Stimulated activated CD8-positive, alpha-beta memory T cell treated with anti-CD3 and anti-CD28 coated beads, Interleukin-15, amount 100 ng/mL, for 48 hours (primary cell): ENCODE results near the gene P4HA2.
"Not testable (repeated sequence)": the region's sequence is repeated elsewhere in the genome, so short reads cannot be mapped to it uniquely, and the experiment has no call there.

Source experiments
- DNase-seq, 2 donors: peaks; one replicate each; pipeline ENCODE4 v3.0.0-alpha.2; 2020; ENCODE audit warnings: low read depth in 2 of 2

P4HA2 gene

DNA sequence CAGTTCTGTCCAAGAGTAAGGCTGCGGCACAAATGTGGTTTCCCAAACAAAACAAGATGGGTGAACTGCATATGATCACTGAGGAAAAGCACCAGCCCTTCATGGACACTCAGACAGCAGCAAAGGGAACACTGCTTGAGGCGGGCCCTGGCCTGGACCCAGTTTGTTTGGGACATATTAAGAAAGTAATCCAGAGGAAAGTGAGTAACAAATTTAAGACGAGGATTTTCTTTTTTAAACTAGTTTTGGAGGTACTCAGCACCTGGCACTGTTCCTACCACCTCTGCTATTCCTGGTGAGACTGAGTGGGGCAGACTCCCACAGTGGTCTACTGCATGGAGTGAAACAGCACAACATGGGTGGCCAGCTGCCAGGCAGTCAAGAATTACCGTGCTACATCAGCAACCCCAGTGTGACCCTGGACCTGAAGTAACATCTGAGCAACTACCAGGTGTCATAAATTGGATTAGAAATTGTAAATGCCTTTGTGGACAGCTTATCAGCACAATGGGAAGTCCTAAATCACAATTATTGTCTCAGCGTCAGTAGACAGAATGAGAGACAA is 28.5 kb downstream of the P4HA2 start:
- no peak for DNase-seq

GRCh38 chr5:132198571-132198970 is 29.1 kb downstream of the P4HA2 start:
- no peak for DNase-seq

GRCh38 chr5:132195727-132196126 is 31.9 kb downstream of the P4HA2 start:
- DNase-seq, result no peak

GRCh38 chr5:132193165-132193694 is 34.4 kb downstream of the P4HA2 start:
- DNase-seq, result no peak

DNA sequence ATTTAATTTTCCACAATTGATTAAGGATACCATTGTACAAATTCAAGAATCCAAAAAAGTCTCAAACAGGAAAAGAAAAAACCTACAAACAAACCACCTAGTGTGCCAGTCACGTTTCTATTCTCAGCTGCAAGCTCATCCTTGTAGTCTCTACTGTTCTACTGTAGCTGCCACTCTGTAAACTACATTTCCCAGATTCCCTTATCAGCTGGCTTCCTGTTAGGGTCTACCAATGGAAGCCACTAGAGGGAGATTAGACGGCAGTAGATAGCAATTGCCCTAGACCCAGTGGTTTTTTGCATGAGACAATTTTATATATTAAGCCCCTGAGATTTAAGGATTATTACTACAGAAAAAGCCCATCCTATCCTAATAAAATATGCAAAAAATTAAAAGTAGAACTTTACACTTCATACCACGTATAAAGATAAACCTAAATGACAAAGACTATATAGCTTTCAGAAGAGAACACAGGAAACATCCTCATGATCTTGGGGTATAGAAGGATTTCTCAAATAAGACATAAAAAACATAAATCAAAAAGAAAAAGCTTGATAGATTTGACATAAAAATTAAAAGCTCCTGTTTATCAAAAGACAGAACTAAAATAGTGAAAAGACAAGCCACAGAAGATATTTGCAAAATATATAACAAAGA is 37.4 kb downstream of the P4HA2 start:
- DNase-seq, result no peak

DNA sequence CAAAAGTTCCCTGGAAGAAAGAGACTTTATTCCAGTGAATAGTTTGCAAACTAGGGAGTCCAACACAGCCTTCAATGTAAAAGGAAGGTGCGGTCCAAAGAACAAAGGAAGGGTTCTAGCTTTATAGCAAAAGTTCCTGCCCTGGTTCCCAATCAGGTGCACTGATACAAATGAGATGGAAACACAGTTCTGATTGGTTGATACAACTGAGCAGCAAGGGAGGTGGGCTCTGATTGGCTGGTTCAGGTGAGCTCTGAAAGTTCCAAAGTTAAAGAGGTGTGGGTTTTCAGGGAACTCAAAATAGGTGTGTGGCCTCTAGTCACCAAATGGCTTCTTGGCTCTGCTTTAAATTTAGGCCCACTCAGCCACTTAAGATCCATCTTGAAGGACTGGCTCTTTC is 43.1 kb downstream of the P4HA2 start:
- no peak for DNase-seq

DNA sequence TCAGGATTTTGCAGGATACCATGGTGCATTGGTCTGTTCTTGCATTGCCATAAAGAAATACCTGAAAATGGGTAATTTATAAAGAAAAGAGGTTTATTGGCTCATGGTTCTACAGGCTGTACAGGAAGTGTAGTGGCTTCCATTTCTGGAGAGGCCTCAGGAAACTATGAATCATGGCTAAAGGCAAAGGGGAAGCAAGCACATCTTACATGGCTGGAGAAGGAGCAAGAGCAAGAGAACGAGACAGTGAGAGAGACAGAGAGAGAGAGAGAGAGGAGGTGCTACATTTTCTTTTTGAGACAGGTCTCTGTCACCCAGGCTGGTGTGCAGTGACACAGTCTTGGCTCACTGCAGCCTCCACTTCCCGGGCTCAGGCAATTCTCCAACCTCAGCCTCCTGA is 43.9 kb downstream of the P4HA2 start:
- DNase-seq, result no peak

DNA sequence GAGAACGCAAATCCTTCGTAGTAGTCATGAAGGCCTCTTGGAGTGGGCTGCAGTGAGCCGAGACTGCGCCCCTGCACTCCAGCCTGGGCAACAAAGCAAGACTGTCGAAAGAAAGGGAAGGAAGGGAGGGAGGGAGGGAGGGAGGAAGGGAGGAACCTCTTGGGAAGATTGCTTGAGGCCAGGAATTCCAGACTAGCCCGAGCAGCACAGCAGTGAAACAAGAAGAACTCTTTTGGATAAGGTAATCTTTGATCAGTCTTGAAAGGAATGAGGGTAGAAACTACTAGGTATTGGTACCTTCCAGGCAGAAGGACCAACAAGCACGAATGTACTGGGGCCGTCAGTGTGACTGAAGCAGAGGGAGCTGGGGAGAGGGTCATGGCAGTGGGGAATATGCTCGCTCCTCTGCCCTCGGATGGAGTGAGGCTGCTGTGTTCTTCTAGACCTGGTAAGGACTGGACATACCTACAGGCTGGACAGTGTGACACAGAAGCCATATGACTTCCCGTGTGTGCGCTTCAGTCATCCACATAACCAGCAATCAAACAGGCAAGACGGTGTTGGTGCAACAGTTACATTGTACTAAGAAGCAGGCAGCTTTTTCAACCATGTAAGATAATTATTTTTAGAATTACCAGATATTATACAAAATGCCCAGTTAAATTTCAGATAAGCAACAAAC is 45.2 kb downstream of the P4HA2 start:
- no peak for DNase-seq

- DNase-seq, result no peak
Measured at GRCh38 chr5:132181011-132181629, 46.5 kb downstream of the P4HA2 start.

- DNase-seq, result no peak
Measured at GRCh38 chr5:132180134-132180745, 47.4 kb downstream of the P4HA2 start.

- no peak for DNase-seq
Measured at GRCh38 chr5:132179405-132179804, 48.2 kb downstream of the P4HA2 start.

DNA sequence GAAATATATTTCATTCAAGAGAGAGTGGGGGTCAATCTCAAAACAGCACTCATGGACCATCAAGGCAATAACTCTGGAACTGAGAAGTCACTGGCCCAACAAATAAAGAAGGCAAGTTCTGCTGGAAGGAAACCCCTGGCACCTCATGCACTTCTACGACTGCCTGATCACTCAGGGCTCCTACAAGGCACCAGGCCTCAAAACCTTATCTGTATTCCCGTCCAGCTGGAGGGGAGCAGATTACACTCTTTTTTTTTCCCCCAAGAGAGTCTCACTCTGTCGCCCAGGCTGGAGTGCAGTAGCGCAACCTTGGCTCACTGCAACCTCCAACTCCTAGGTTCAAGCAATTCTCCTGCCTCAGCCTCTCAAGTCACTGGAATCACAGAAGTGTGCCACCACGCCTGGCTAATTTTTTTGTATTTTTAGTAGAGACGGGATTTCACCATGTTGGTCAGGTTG is 49.9 kb downstream of the P4HA2 start:
- no peak for DNase-seq

DNA sequence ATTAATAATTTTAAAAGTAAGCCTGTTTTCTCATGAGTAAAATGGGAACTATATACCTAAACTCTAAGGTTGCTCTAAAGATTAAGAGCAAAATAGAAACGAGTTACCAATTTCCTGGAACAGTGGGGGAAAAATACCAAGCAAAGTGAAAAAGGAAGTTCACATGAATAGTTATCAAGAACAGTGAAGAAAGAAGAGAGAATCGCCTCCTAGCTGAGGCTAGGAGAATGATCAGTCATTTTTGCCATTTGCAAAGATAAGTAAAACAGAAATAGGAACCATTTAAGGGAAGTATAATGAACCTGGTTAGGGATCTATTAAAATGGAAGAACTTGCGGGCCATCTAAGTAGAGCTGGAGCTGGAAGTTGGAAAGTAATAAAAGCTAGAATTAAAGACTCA is 50.7 kb downstream of the P4HA2 start:
- no peak for DNase-seq

GRCh38 chr5:132176521-132176945 is 51.1 kb downstream of the P4HA2 start:
- DNase-seq, result peak in 1 of 2 donors; percentile 12

GRCh38 chr5:132162945-132163344 is 64.7 kb downstream of the P4HA2 start:
- no peak for DNase-seq

DNA sequence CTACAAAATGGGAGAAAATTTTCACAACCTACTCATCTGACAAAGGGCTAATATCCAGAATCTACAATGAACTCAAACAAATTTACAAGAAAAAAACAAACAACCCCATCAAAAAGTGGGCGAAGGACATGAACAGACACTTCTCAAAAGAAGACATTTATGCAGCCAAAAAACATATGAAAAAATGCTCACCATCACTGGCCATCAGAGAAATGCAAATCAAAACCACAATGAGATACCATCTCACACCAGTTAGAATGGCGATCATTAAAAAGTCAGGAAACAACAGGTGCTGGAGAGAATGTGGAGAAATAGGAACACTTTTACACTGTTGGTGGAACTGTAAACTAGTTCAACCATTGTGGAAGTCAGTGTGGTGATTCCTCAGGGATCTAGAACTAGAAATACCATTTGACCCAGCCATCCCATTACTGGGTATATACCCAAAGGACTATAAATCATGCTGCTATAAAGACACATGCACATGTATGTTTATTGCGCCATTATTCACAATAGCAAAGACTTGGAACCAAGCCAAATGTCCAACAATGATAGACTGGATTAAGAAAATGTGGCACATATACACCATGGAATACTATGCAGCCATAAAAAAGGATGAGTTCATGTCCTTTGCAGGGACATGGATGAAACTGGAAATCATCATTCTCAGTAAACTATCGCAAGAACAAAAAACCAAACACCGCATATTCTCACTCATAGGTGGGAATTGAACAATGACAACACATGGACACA is 65.9 kb downstream of the P4HA2 start:
- not testable (repeated sequence) for DNase-seq

DNA sequence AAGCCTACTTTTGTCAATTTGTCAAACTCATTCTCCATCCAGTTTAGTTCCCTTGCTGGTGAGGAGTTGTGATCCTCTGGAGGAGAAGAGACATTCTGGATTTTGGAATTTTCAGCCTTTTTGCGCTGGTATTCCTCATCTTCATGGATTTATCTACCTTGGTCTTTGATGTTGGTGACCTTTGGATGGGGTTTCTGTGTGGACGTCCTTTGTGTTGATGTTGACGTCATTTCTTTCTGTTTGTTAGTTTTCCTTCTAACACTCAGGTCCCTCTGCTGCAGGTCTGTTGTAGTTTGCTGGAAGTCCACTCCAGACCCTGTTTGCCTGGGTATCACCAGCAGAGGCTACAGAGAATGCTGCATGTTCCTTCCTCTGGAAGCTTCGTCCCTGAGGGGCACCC is 71.2 kb downstream of the P4HA2 start:
- no peak for DNase-seq

DNA sequence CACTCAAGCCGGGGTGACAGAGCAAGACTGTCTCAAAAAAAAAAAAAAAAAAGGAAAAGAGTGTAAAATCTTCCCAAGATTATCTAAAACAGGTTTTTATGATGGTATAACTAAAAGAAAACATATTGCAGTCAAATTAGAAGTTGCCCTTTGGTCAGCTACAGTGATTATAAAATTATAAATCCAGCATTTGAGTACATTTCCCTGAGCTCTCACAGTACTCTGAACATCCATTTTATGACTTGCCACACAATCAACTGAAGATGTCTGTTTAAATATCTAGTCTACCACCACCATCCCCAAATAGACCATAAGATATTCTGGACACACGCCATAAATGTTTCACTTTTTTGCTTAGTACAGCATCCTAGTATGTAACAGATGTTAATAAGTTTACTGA is 77.1 kb downstream of the P4HA2 start:
- DNase-seq, result no peak

DNA sequence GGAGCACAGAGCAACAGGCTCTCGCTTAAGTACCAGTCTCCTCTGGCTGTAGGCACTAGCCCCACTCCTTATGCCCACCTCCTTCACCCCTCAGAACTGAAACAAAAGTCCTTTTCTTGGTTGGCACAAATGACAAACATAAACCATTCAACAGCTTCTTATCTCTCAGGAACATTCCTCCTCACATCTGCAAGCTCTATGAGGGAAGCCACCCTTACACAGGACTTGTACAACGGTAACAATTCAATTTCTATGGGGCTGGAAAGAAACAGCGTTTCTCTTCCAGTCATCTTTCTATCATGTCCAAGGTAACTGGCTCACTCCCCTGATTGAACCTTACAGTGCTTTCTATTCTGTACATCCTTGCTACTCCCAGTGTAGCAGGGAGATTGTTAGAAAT is 80.0 kb downstream of the P4HA2 start:
- no peak for DNase-seq

GRCh38 chr5:132145326-132145725 is 82.3 kb downstream of the P4HA2 start:
- not testable (repeated sequence) for DNase-seq

GRCh38 chr5:132143148-132143547 is 84.5 kb downstream of the P4HA2 start:
- no peak for DNase-seq
